ENCODE results near the gene MDM2. TPM values are rescaled to one million over a fixed set of nuclear protein-coding genes. Genes with fewer than 3 reads are reported as not detected.

Gene MDM2
- total and polyA plus RNA-seq, 9 of the 15 experiments (the other 6 are each of a cell fraction or from before 2014, with no cell fraction given): 13.6 to 100 (median 49.0) TPM

DNA sequence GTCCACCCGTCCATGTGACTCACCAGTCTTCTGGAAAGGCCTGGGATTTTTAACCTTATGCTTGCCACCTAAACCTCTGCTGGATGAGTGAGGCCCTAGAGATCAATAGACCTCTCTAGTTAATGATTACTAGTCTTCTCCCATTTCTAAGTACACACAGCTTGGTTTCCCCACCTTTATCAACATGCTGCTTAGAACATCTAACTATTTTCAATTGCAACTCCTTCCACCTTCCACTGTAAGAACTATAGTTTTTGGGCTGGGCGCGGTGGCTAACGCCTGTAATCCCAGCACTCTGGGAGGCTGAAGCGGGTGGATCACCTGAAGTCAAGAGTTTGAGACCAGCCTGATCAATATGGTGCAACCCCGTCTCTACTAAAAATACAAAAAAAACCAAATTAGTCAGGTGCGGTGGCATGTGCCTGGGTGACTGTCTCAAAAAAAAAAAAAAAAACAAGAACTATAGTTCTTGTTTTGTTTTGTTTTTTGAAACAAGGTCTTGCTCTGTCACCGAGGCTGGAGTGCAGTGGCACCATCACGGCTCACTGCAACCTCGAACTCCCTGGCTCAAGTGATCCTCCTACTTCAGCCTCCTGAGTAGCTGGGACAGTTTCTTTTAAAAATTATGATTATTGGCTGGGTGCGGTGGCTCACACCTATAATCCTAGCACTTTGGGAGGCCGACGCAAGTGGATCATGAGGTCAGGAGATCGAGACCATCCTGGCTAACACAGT lies 18.7 kb upstream of the MDM2 start:
- no peak overlapping the region for H3K4me3 ChIP-seq
- BruUV-seq (replicated peaks): no TSS peak
- in situ Hi-C loops (cut with MboI): no loop called here
- WGBS (ENCODE audit: insufficient coverage, low coverage, missing lambda C conversion rate): 82% methylated on average over 11 of the region's 14 CpGs
- H4K20me1 ChIP-seq (replicated peaks; ENCODE audit: control insufficient read depth, insufficient read depth, low read length): no peaks in the 10 kb centered on the region
- H2AFZ ChIP-seq (ENCODE audit: low read depth, low read length): no peak overlapping the region
- no peaks in the 10 kb centered on the region for H3K9me1 ChIP-seq (ENCODE audit: control insufficient read depth, insufficient read depth, low read length)
- TF ChIP-seq HIVEP1 (CRISPR knock-in tag; IDR thresholded peaks at IDR 0.05) (no peak), LCOR (CRISPR knock-in tag; IDR thresholded peaks at IDR 0.05) (no peak), ZFP1 (CRISPR knock-in tag; IDR thresholded peaks at IDR 0.05) (no peak), BRD4 (IDR thresholded peaks at IDR 0.05) (no peak), WHSC1 (IDR thresholded peaks at IDR 0.05; ENCODE audit: low read length) (no peak)
- TF ChIP-seq, protein P1, sequence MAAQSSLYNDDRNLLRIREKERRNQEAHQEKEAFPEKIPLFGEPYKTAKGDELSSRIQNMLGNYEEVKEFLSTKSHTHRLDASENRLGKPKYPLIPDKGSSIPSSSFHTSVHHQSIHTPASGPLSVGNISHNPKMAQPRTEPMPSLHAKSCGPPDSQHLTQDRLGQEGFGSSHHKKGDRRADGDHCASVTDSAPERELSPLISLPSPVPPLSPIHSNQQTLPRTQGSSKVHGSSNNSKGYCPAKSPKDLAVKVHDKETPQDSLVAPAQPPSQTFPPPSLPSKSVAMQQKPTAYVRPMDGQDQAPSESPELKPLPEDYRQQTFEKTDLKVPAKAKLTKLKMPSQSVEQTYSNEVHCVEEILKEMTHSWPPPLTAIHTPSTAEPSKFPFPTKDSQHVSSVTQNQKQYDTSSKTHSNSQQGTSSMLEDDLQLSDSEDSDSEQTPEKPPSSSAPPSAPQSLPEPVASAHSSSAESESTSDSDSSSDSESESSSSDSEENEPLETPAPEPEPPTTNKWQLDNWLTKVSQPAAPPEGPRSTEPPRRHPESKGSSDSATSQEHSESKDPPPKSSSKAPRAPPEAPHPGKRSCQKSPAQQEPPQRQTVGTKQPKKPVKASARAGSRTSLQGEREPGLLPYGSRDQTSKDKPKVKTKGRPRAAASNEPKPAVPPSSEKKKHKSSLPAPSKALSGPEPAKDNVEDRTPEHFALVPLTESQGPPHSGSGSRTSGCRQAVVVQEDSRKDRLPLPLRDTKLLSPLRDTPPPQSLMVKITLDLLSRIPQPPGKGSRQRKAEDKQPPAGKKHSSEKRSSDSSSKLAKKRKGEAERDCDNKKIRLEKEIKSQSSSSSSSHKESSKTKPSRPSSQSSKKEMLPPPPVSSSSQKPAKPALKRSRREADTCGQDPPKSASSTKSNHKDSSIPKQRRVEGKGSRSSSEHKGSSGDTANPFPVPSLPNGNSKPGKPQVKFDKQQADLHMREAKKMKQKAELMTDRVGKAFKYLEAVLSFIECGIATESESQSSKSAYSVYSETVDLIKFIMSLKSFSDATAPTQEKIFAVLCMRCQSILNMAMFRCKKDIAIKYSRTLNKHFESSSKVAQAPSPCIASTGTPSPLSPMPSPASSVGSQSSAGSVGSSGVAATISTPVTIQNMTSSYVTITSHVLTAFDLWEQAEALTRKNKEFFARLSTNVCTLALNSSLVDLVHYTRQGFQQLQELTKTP (IDR thresholded peaks at IDR 0.05; ENCODE audit: low read depth in 1 of 2, partially characterized antibody in 2 of 2): no peak
- DNase-seq (ENCODE audit: extremely low read depth in 1 of 4, low spot score in 3 of 4) (no peak), ATAC-seq (no peak), FAIRE-seq (no peak)
- peaks cover 4 to 8% of the 10 kb centered on the region in 2 experiments; a peak in 4 of 5 replicates for H3K4me1 ChIP-seq (replicated peaks in 1 of 2; ENCODE audit: control insufficient read depth in 2 of 2, insufficient read depth in 2 of 2, low read length in 2 of 2)
- H3K9me3 ChIP-seq (replicated peaks; ENCODE audit: control insufficient read depth, insufficient read depth, low read depth, low read length): no peaks in the 10 kb centered on the region
- no peaks in the 10 kb centered on the region for H3K36me3 ChIP-seq (ENCODE audit: control insufficient read depth, insufficient read depth, low read length)
- no peak overlapping the region for H3K9ac ChIP-seq (ENCODE audit: insufficient read depth in 1 of 2, low read depth in 2 of 2, low read length in 2 of 2)
- no peaks in the 10 kb centered on the region for H3K27me3 ChIP-seq (ENCODE audit: control insufficient read depth in 2 of 2, insufficient read depth in 2 of 2, low read length in 2 of 2)
- intact Hi-C loops (cut with micrococcal nuclease): no loop called here
- H3K4me2 ChIP-seq (ENCODE audit: insufficient read depth, low read length): no peak overlapping the region
- ChIA-PET CTCF (ENCODE audit: low intra/inter-chr PET ratio) (no interaction called here), POLR2A (interaction anchor here (2.1 kb wide), 1 partner anchor 18 kb away, joined by 6 read pairs; the partner anchor contains the start of gene MDM2)
- no peak overlapping the region for H3K27ac ChIP-seq (ENCODE audit: extremely low read depth, low read depth, low read length)
- no peaks in the 10 kb centered on the region for H3K79me2 ChIP-seq (ENCODE audit: control insufficient read depth, insufficient read depth, low read length)

All from K562 (cell line).